Sigmoid colon (tissue), 7 donors: ENCODE measurements around the gene PDE4D. TPM values are rescaled to one million over a fixed set of nuclear protein-coding genes. Genes with fewer than 3 reads are reported as not detected.

Experiments used
- DNase-seq: peaks from one replicate; pipeline ENCODE4 v3.0.0-alpha.2; 2019
- H3K27ac ChIP-seq, 4 donors: fragments of 200-600 bp; sonication (generic); one replicate each; pipeline ENCODE4 v1.5.1; 2016 to 2019; ENCODE audit warnings: mild to moderate bottlenecking in 1 of 4
- H3K27me3 ChIP-seq, 3 donors: fragments of 200-600 bp; sonication (generic); one replicate each; pipeline ENCODE4 v1.5.1; 2019; ENCODE audit warnings: mild to moderate bottlenecking in 1 of 3
- H3K36me3 ChIP-seq, 4 donors: fragments of 200-600 bp; sonication (generic); one replicate each; pipeline ENCODE4 v1.5.1; 2016 to 2019
- H3K4me1 ChIP-seq, 4 donors: fragments of 200-600 bp; sonication (generic); one replicate each; pipeline ENCODE4 v1.5.1; 2017 to 2019
- H3K4me3 ChIP-seq, 4 donors: fragments of 200-600 bp; sonication (generic); one replicate each; pipeline ENCODE4 v1.5.1; 2017 to 2019; ENCODE audit warnings: mild to moderate bottlenecking in 2 of 4, moderate library complexity in 1 of 4
- H3K9me3 ChIP-seq, 4 donors: fragments of 200-600 bp in 3 of 4; sonication (generic) in 3 of 4; one replicate each; pipeline versions ENCODE4 v1.5.1 to v1.6.1; 2013 to 2019
- CTCF ChIP-seq, 4 experiments: fragments of 450-650 bp in 3 of 4; fragments of 200-600 bp in 1 of 4; IDR thresholded peaks; one replicate each; pipeline ENCODE4 v1.5.1; 2016 to 2019; ENCODE audit warnings: antibody characterized with exemption in 4 of 4, mild to moderate bottlenecking in 3 of 4, moderate library complexity in 2 of 4
- EP300 ChIP-seq, 4 donors: sonication (generic); formaldehyde crosslinking; IDR thresholded peaks; one replicate each; pipeline ENCODE4 v1.6.1; 2017; ENCODE audit warnings: antibody characterized with exemption in 4 of 4
- POLR2A ChIP-seq, 2 donors: fragments of 450-650 bp; IDR thresholded peaks; one replicate each; pipeline ENCODE4 v1.6.1; 2016; ENCODE audit warnings: antibody characterized with exemption in 2 of 2, mild to moderate bottlenecking in 2 of 2, moderate library complexity in 2 of 2
- POLR2AphosphoS5 ChIP-seq, 4 donors: sonication (generic); formaldehyde crosslinking; IDR thresholded peaks; one replicate each; pipeline ENCODE4 v1.6.1; 2017; ENCODE audit warnings: antibody characterized with exemption in 4 of 4
- WGBS, 2 donors: extraction: QIAGEN DNeasy Blood & Tissue Kit; methylation state at CpG; one replicate each; pipeline ENCODE4 v1.1.7; 2013; 5-methylcytosine and 5-hydroxymethylcytosine counted together
- intact Hi-C: fragments of 100-400 bp; cut with DNase I; formaldehyde crosslinking; loops from one replicate; pipeline ENCODE4 v1.15.1; 2023
- polyA plus RNA-seq, 3 donors: library from polyadenylated mRNA; stranded (reverse); fragments of 200-250 nt; gene quantifications; one replicate each; pipeline ENCODE4 v1.2.3, GENCODE V29; 2013
- total RNA-seq, 4 donors: library from RNA; depleted of rRNA; stranded (reverse); fragments of >200 nt; gene quantifications; one replicate each; pipeline ENCODE4 v1.1.0, GENCODE V29; 2016
- donor health status: healthy with polysubstance abuse.
- donor health status: Bipolar disorder and iron deficiency.
- donor health status: healthy.

PDE4D gene
- total and polyA plus RNA-seq, 7 donors = 6.0 to 289 (median 169) TPM

- DNase-seq = no peak
- WGBS, 2 donors = 96 to 97% methylated on average over 9 of the region's 9 CpGs
- no peaks in the 10 kb centered on the region for H3K27me3 ChIP-seq
- no peaks in the 10 kb centered on the region for H3K9me3 ChIP-seq
- no peaks in the 10 kb centered on the region for H3K36me3 ChIP-seq
- no peak overlapping the region for H3K4me3 ChIP-seq
- no peak overlapping the region for H3K27ac ChIP-seq
- H3K4me1 ChIP-seq = no peaks in the 10 kb centered on the region
- intact Hi-C loops = no loop called here
- TF ChIP-seq EP300 (IDR thresholded peaks at IDR 0.05) (no peak), POLR2A (IDR thresholded peaks at IDR 0.05) (no peak), CTCF (IDR thresholded peaks at IDR 0.05) (no peak), POLR2AphosphoS5 (IDR thresholded peaks at IDR 0.05) (no peak)
Observed at GRCh38 chr5:59055745-59056448, 837.6 kb downstream of the PDE4D start.

DNA sequence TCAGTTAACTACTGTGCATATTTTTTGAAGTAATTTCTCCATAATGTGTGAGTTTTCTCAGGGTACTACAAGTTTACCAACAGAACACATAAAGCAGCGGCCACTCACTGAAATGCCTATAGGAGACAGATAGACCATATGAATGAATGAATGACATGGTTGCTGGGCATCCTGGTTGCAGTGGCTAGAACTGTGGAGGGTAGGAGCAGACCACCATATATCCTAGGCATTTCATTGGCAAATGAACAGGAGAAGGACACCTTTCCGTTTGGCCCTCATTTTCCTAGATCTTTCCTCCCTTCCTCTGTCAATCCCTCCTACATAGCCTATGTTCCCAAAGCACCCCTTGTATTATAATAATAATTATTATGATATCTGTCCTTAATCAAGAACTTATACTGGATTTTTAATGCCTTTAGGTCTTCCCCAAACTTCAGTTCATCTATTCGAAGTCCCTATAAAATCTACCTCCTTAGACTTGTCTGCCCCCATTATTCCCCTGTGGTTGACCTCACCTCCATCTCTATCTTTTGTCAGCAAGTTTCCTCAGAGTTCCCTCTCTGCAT lies 838.5 kb downstream of the PDE4D start:
- Histone ChIP-seq H3K27ac (no peak overlapping the region), H3K36me3 (no peaks in the 10 kb centered on the region), H3K27me3 (no peaks in the 10 kb centered on the region), H3K4me1 (no peaks in the 10 kb centered on the region), H3K9me3 (no peaks in the 10 kb centered on the region), H3K4me3 (no peak overlapping the region)
- TF ChIP-seq POLR2AphosphoS5 (IDR thresholded peaks at IDR 0.05) (no peak), EP300 (IDR thresholded peaks at IDR 0.05) (no peak), POLR2A (IDR thresholded peaks at IDR 0.05) (no peak), CTCF (IDR thresholded peaks at IDR 0.05) (no peak)
- 91 to 94% methylated on average over 3 of the region's 3 CpGs for WGBS, 2 donors
- intact Hi-C loops = no loop called here
- no peak for DNase-seq

DNA sequence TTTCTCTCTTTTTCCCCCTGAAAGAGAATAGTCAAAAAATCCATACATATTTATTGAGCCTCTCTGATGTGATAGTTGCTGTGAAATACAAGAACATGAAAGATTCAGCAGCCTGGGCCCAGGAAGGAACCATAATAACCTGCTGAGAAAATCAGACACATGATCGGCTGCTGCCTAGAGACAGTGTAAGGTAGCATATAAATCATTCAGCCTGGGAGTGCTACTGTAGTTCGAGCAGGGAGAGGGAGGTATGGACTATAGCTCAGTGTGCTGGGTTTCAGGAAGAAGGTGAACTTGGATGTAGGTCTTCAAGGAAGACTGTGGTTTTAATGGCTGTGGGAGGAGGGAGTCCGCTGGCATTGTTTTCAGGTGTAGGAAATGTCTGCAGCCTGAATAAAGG lies 841.6 kb downstream of the PDE4D start:
- no peak overlapping the region for H3K27ac ChIP-seq
- intact Hi-C loops = no loop called here
- H3K4me3 ChIP-seq = no peak overlapping the region
- no peaks in the 10 kb centered on the region for H3K9me3 ChIP-seq
- H3K27me3 ChIP-seq = no peaks in the 10 kb centered on the region
- TF ChIP-seq CTCF (IDR thresholded peaks at IDR 0.05) = no peak
- no peak for TF ChIP-seq POLR2AphosphoS5 (IDR thresholded peaks at IDR 0.05)
- TF ChIP-seq POLR2A (IDR thresholded peaks at IDR 0.05) = no peak
- no peak for TF ChIP-seq EP300 (IDR thresholded peaks at IDR 0.05)
- no peaks in the 10 kb centered on the region for H3K36me3 ChIP-seq
- no peaks in the 10 kb centered on the region for H3K4me1 ChIP-seq
- no peak for DNase-seq
- WGBS, 2 donors = 84 to 89% methylated on average over 3 of the region's 3 CpGs

DNA sequence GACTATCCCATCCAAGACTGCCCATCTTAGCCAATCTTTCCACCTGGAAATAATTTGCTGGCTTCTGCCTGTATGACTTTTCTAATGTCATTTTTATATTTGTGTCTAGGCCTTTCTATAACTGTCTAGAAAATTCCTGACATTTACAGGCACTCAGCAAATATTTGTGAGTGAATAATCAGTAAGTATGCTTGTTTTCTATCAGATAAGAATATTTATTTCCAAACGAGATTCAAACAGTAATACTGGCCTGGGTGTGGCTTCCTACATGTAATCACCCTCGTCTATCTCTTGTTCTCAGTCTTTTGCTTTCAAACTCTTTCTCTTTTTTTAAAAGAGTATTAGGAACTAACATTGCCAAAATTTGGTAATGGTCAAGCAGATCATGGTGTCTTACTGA lies 844.4 kb downstream of the PDE4D start:
- TF ChIP-seq POLR2AphosphoS5 (IDR thresholded peaks at IDR 0.05) (no peak), CTCF (IDR thresholded peaks at IDR 0.05) (no peak), POLR2A (IDR thresholded peaks at IDR 0.05) (no peak), EP300 (IDR thresholded peaks at IDR 0.05) (no peak)
- H3K4me1 ChIP-seq = no peaks in the 10 kb centered on the region
- no peaks in the 10 kb centered on the region for H3K27me3 ChIP-seq
- no peak overlapping the region for H3K4me3 ChIP-seq
- no peak for DNase-seq
- H3K27ac ChIP-seq = peak overlapping the region in 1 of 4 donors; percentile 3
- no peaks in the 10 kb centered on the region for H3K9me3 ChIP-seq
- H3K36me3 ChIP-seq = no peaks in the 10 kb centered on the region
- WGBS, 2 donors = 5 to 24% methylated on average over 2 of the region's 2 CpGs
- intact Hi-C loops = no loop called here
